Measurements from ENCODE around the gene PATE3.

DNA sequence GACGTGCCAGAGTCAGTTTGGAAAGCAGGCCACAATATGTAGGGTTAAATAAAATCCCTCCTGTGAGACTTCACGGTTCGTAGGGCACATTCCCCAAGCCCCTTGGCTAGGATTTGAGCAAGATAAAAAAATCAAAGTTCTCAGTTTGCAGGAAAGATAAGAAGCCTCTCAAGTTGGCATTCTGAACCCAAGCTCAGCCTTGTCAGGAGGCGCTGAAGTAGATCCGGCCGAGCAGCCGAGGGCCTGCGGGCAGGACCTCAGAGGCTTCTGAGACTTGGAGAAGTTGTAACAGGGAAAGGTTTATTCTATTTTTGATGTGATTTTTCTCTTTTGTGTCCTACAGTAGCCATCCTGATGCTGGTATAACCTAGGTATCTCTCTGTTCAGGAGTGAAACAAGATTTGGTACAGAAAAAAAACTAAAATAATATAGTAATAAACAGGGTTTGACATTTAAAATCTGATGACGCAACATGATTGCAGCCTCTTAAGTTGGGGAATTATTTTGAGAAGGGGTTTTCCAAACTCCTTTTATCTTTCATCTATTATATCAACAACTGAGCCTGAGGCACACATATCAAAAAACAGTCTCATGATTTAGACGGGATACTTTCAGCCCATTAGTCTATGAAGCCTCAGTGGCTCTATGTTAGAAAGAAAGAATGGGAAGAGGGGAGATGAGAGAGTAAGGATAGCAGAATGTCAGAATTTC is 19.4 kb upstream of the PATE3 start:
- TF ChIP-seq, protein P1, sequence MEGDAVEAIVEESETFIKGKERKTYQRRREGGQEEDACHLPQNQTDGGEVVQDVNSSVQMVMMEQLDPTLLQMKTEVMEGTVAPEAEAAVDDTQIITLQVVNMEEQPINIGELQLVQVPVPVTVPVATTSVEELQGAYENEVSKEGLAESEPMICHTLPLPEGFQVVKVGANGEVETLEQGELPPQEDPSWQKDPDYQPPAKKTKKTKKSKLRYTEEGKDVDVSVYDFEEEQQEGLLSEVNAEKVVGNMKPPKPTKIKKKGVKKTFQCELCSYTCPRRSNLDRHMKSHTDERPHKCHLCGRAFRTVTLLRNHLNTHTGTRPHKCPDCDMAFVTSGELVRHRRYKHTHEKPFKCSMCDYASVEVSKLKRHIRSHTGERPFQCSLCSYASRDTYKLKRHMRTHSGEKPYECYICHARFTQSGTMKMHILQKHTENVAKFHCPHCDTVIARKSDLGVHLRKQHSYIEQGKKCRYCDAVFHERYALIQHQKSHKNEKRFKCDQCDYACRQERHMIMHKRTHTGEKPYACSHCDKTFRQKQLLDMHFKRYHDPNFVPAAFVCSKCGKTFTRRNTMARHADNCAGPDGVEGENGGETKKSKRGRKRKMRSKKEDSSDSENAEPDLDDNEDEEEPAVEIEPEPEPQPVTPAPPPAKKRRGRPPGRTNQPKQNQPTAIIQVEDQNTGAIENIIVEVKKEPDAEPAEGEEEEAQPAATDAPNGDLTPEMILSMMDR (IDR thresholded peaks at IDR 0.05): no peak
- TF ChIP-seq POLR2A (IDR thresholded peaks at IDR 0.05): no peak

All from uterus (tissue), 2 donors.